A549 (cell line): ENCODE measurements around the gene ABCG4.

Experiments
- CHD2 ChIP-seq: fragments of 150-350 bp; IDR thresholded peaks from 2 replicates; pipeline ENCODE4 v1.6.1; 2014; ENCODE audit warnings: low read length; ENCODE audit not compliant: partially characterized antibody
- CTCF ChIP-seq: fragments of >200 bp; sonication (Bioruptor Twin); formaldehyde crosslinking; IDR thresholded peaks from 3 replicates; pipeline ENCODE4 v1.5.1; 2016
- EP300 ChIP-seq, 2 experiments: fragments of >200 bp; sonication (Bioruptor Twin); formaldehyde crosslinking; IDR thresholded peaks; 2 replicates in 1 of 2; 3 replicates in 1 of 2; pipeline ENCODE4 v1.6.1; 2016 to 2017
- HDAC2 ChIP-seq: fragments of 200-600 bp; sonication (generic); IDR thresholded peaks from 2 replicates; pipeline ENCODE4 v1.6.1; 2016
- JUN ChIP-seq, 2 experiments: fragments of >200 bp; sonication (Bioruptor Twin); formaldehyde crosslinking; IDR thresholded peaks; 2 replicates in 1 of 2; 3 replicates in 1 of 2; pipeline ENCODE4 v1.6.1; 2016 to 2017
- MAX ChIP-seq: IDR thresholded peaks from 2 replicates; pipeline ENCODE4 v1.6.1; 2012
- POLR2A ChIP-seq: IDR thresholded peaks from 2 replicates; pipeline ENCODE4 v1.6.1; 2012; ENCODE audit warnings: mild to moderate bottlenecking, low read length
- POLR2AphosphoS2 ChIP-seq: conservative IDR thresholded peaks from 2 replicates; pipeline ENCODE4 v1.6.1; 2012; ENCODE audit warnings: low read length, improper control_type of control experiment, inconsistent platforms
- ZC3H11A ChIP-seq: fragments of 450-650 bp; IDR thresholded peaks from 2 replicates; pipeline ENCODE4 v1.6.1; 2014; ENCODE audit warnings: antibody characterized with exemption, mild to moderate bottlenecking

GRCh38 chr11:119207415-119207960 is 58.6 kb downstream of the ABCG4 start:
- no peak for TF ChIP-seq ZC3H11A
- no peak for TF ChIP-seq CTCF
- TF ChIP-seq HDAC2: no peak
- no peak for TF ChIP-seq EP300 (IDR thresholded peaks at IDR 0.05)
- no peak for TF ChIP-seq POLR2AphosphoS2
- no peak for TF ChIP-seq POLR2A
- no peak for TF ChIP-seq JUN (IDR thresholded peaks at IDR 0.05)
- no peak for TF ChIP-seq MAX
- no peak for TF ChIP-seq CHD2
